HG03439 (cell line): ENCODE results near the gene NECTIN1.
A peak's percentile ranks its signal among the peaks of the same experiment; 100 is the strongest.

ENCODE experiments used
- ATAC-seq: cut with Tn5 transposase; IDR thresholded peaks from one replicate; pipeline ENCODE4 v1.9.1; 2021; ENCODE audit warnings: mild to moderate bottlenecking, moderate library complexity; ENCODE audit not compliant: unreplicated experiment

The NECTIN1 gene

GRCh38 chr11:119673759-119674336 is 55.2 kb downstream of the NECTIN1 start:
- ATAC-seq: peak; percentile 80

- ATAC-seq: no peak
These were observed 55.8 kb downstream of the NECTIN1 start for GRCh38 chr11:119673052-119673758.

- no peak for ATAC-seq
These were observed 56.4 kb downstream of the NECTIN1 start for GRCh38 chr11:119672597-119672996.

- no peak for ATAC-seq
These were observed 57.4 kb downstream of the NECTIN1 start for GRCh38 chr11:119671561-119672015.

DNA sequence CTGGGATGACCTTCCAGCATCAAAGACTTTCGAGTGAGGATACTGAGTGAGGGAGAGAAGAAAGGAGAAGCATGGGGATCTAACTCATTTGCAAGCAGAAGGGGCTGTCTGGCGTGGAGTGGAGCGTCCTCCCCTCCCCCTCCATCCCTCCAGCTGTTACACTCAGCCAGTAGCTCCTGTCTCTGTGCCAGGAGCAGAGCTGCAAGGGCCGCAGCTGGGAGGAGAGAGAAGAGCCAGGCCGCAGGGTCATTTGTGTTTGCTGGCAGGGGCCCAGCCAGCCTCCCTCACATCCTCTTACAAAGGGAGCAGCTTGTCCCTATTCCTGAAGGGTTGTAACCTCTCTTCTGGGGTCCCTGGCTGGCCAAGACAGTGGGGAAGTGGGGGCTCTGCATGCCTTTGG is 57.9 kb downstream of the NECTIN1 start:
- no peak for ATAC-seq

- ATAC-seq: no peak
These were observed 59.5 kb downstream of the NECTIN1 start for GRCh38 chr11:119669487-119669886.

DNA sequence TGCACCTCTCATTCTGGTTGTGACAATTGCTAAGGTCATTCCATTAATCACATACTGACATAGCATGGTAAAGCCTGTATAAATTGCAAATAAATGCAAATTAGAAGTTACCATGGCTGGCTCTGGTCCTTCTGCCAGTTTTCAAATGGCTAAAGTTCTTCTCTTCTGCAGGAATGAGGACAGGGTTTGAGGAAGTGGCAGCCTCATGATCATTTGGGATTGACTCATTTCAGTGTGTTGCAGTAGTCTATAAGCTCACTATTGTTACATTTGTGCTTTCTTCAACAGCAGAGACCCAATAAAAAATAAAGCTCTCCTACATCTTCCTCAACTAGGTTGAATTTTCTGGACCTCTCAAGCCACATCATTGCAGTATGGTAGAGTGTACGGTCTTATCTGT is 60.3 kb downstream of the NECTIN1 start:
- ATAC-seq: no peak

DNA sequence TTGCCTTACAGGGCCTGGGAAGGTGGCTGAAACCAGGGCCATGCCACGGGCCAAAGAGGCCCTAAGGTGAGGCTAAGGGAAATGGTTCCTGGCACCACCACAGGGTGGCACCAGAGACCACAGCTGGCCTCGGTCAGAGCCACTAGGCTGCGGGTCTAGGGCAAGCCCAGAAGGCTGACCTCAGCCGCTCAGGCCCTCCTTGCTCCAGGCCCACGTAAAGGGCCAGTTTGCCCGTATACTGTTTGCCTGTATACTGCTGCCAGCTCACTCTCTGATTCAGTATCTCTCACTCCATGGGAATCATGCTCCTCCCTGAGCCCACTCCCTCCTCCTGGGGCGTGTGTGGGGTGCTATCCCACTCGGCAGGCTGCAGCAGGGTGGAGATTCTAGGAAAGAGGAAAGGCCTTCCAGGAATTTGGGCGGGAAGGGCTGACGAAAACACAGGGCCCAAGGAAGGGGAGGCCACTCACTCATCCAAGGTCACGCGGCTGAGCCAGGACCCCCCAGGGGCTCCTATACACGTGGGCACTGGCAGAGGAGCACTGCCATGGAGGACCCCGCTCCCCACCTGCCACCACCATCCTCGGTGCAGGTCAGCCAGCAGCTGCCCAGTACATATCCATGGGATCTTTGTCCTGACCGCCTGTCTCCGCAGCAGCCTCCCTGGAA is 62.4 kb downstream of the NECTIN1 start:
- peak; percentile 76 for ATAC-seq

GRCh38 chr11:119666061-119666460 is 62.9 kb downstream of the NECTIN1 start:
- no peak for ATAC-seq

DNA sequence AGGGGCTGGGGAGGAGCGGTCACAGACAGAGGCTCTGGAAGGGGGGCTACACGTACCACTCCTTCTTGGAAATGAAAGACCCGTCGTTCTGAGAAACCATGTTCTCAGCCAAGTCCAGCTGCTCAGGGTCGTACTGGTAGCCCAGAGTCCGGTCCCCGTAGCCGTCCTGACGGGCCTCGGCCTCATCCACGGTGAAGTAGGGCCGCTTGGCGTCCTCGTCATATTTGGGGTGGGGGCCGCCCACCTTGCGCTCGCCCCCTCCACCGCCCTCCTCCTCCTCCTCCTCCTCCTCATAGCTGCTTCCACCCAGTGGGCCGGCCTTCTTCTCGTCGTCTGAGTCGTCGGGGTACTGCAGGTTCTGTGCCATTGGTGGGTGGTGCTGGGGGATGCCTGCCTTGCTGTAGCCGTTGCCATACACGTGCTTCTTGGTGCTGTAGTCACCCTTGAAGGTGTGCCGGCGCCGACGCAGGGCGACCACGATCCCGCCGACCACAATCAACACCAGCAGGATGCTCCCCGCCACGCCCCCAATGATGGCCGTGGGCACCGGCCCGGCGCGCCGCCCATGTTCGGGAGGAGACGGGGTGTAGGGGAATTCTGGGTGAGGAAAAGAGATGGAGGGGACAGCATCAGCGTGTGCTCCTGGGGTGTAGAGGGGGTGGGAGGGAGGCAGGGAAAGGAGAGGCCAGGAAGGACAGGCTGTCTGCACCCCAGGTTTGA is 64.1 kb downstream of the NECTIN1 start:
- no peak for ATAC-seq

DNA sequence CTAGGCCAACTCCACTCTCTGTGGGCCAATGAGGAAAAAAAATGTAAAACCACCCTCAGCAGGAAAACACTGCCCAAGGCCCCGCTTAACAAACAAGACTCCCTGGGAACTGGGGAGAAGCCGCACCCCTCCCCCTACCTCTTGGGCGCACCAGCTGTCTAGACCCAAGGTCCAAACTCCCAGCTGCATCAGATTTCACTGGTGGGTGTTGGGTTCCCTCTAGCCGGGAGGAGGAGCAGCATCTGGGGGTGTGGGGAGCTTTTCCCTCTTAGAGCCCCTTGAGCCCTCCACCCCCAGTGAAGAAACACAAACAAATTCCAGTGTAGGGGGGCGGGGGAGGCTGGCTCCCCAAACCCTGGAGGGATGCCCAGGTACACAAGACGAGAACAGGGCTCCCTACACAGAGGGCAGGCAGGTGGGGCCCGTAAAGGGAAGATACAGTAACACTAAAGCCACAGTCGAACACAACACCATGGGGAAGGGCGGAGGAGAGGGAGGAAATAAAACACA is 64.9 kb downstream of the NECTIN1 start:
- ATAC-seq: no peak

DNA sequence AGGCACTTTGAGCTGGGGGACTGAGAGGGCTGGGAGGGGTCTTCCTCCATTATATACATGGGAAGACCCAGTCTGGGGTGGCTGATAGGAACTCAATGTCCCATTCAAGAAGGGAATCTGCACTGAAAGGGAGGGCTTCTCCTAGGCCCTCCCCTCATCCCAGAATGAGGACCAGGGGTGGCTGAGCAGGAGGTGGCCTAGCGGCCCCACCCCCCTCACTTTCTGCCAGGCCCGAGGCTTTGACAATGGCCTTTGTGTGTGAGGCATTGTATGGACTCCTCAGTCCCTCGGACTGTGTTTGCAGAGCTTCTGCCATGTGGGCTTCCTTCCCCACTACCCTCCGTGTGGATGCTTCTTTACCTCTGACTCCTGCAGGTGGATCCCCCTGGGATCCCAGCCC is 65.7 kb downstream of the NECTIN1 start:
- ATAC-seq: no peak

GRCh38 chr11:119661226-119661625 is 67.8 kb downstream of the NECTIN1 start:
- ATAC-seq: no peak

- no peak for ATAC-seq
These were observed 68.9 kb downstream of the NECTIN1 start for GRCh38 chr11:119659971-119660723.

GRCh38 chr11:119652907-119653659 is 75.9 kb downstream of the NECTIN1 start:
- ATAC-seq: no peak

- ATAC-seq: no peak
These were observed 77.0 kb downstream of the NECTIN1 start for GRCh38 chr11:119651802-119652584.

DNA sequence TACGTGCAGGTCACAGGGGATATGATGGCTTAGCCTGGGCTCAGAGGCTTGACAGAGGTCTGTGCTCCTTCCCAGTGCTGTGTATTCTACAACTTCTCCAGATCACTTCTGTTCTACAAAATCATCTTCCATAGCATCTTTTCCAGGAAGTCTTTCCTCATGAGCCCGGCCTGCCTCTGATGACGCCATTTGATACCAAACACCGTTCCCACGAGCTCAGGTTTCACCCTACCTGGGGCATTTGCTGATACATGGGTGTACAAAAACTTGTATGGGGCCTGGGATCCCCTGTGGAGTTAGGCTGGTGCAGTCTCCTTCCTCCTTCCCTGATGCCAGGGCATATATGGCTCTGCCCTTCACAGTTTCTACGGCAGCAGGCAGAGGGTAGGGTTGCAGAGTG is 78.7 kb downstream of the NECTIN1 start:
- ATAC-seq: no peak

DNA sequence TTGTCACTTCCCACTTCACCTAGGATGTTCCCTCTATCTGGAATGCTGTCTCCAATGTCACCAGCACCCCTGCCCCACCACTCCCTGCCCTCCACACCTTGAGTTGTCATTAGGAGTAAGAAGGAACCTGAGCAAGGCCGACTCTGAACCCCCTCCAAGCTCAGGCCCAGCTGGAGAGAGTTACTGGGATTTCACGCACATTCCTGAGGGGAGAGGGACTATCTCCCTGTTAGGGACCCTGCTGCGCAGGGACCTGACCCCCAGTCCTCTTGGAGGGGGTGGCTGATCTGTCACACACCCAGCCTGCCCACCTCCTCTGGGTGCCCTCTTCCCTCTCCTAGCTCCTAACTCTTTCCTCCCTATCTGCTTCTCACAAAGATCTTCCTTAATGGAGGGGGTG is 81.7 kb downstream of the NECTIN1 start:
- ATAC-seq: no peak

DNA sequence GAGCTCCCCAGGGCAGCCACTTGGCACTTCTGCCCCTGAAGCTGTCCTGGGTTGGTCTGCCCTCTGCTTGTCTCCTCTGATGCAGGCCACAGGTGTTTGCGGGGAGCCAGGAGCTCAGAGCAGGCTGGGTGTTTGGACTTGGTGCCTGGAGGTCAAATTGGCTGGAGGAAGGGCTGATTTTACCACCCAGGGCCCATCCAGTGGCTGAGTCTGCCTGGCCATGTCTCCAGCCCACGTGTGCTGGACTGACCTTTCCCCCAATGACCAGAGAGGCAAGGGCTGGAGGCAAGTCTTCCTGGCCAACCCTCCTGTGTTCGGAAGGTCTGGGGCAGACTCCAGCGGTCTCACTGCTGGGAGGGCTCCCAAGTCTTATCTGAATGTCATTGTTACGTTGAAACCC is 84.0 kb downstream of the NECTIN1 start:
- ATAC-seq: no peak
